ENCODE data around the gene DBN1. TPM values are rescaled to one million over a fixed set of nuclear protein-coding genes. Genes with fewer than 3 reads are reported as not detected.

Gene DBN1
- total RNA-seq, 2 donors from 2014 or later, result 9.3 to 18.8 TPM

GRCh38 chr5:177447611-177448243 lies 25.7 kb downstream of the DBN1 start:
- Histone ChIP-seq H3K9ac (ENCODE audit: low read depth in 2 of 2, low read length in 2 of 2) (no peak overlapping the region), H3K36me3 (no peaks in the 10 kb centered on the region), H3K4me3 (no peak overlapping the region), H3K4me1 (peaks cover 8% of the 10 kb centered on the region), H3K27ac (no peak overlapping the region), H3K27me3 (no peaks in the 10 kb centered on the region), H3K9me3 (no peaks in the 10 kb centered on the region)
- intact Hi-C loops (cut with DNase I), result no loop called here
- peak; percentile 54 for DNase-seq
- TF ChIP-seq, protein P1, sequence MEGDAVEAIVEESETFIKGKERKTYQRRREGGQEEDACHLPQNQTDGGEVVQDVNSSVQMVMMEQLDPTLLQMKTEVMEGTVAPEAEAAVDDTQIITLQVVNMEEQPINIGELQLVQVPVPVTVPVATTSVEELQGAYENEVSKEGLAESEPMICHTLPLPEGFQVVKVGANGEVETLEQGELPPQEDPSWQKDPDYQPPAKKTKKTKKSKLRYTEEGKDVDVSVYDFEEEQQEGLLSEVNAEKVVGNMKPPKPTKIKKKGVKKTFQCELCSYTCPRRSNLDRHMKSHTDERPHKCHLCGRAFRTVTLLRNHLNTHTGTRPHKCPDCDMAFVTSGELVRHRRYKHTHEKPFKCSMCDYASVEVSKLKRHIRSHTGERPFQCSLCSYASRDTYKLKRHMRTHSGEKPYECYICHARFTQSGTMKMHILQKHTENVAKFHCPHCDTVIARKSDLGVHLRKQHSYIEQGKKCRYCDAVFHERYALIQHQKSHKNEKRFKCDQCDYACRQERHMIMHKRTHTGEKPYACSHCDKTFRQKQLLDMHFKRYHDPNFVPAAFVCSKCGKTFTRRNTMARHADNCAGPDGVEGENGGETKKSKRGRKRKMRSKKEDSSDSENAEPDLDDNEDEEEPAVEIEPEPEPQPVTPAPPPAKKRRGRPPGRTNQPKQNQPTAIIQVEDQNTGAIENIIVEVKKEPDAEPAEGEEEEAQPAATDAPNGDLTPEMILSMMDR (IDR thresholded peaks at IDR 0.05), result no peak

DNA sequence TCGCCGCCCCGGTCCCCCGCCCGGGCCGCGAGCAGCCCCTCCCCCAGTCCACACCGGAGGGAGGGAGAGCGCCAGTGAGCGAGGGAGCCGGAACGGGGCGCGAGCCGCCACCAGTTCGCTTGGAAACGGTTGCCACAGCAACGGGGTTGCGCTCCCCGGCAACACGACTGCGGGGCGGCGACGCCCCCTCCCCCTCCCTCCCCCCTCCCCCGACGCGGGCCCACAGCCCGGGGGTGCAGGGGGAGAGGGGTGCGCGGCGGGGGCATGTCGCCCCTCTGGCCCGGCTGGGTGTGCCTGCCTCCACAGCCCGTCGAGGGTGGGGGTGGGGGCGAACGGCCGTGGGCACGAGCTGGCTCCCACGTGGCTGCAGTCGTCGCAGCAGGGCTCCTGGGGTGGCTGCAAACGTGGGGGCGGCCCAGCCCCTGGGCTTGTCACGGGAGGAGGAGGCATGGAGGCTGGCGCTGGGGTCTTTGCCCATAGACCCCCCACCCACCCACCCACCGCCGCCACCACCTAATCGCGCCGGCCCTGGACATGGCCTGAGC lies 26.3 kb downstream of the DBN1 start:
- H3K4me1 ChIP-seq, result peaks cover 8% of the 10 kb centered on the region
- H3K4me3 ChIP-seq, result peak overlapping the region; percentile 62
- DNase-seq, result peak; percentile 65
- TF ChIP-seq, protein P1 (IDR thresholded peaks at IDR 0.05), result no peak
- H3K9ac ChIP-seq (ENCODE audit: low read depth in 2 of 2, low read length in 2 of 2), result peak overlapping the region in 1 of 2 donors; percentile 54
- no peaks in the 10 kb centered on the region for H3K27me3 ChIP-seq
- intact Hi-C loops (cut with DNase I), result no loop called here
- no peak overlapping the region for H3K27ac ChIP-seq
- no peaks in the 10 kb centered on the region for H3K9me3 ChIP-seq
- H3K36me3 ChIP-seq, result no peaks in the 10 kb centered on the region

GRCh38 chr5:177446200-177447065 lies 27.0 kb downstream of the DBN1 start, which contains the start of gene PRR7:
TSS of gene PRR7 (plus strand) at chr5:177446814. CDS start at chr5:177455068, 8,254 bp downstream.
- intact Hi-C loops (cut with DNase I), result no loop called here
- DNase-seq, result peak; percentile 53
- Histone ChIP-seq H3K4me3 (peak within 1 kb of the TSS; percentile 62), H3K4me1 (peaks cover 8% of the 10 kb centered on the region), H3K27me3 (no peaks in the 10 kb centered on the region), H3K9ac (ENCODE audit: low read depth in 2 of 2, low read length in 2 of 2) (peak within 1 kb of the TSS; percentile 54 to 64), H3K27ac (no peak within 1 kb of the TSS), H3K9me3 (no peaks in the 10 kb centered on the region), H3K36me3 (no peaks in the 10 kb centered on the region)
- TF ChIP-seq, protein P1 (IDR thresholded peaks at IDR 0.05), result no peak

DNA sequence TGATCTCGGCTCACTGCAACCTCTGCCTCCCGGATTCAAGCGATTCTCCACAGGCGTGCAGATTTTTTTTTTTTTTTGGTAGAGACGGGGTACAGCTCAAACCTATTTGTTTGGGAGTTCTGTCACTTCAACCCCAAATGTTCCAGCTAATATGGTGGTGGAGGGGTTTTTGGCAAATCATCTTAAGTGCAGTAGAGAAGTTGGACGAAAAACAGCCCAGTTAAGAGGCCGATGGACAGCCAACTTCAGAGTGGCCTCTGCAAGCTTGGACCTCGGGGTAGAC lies 27.6 kb downstream of the DBN1 start:
- H3K4me1 ChIP-seq, result peaks cover 8% of the 10 kb centered on the region
- peak overlapping the region; percentile 62 for H3K4me3 ChIP-seq
- no peaks in the 10 kb centered on the region for H3K9me3 ChIP-seq
- TF ChIP-seq, protein P1 (IDR thresholded peaks at IDR 0.05), result no peak
- peak overlapping the region; percentile 54 to 64 for H3K9ac ChIP-seq (ENCODE audit: low read depth in 2 of 2, low read length in 2 of 2)
- no peaks in the 10 kb centered on the region for H3K36me3 ChIP-seq
- DNase-seq, result no peak
- intact Hi-C loops (cut with DNase I), result no loop called here
- no peak overlapping the region for H3K27ac ChIP-seq
- H3K27me3 ChIP-seq, result no peaks in the 10 kb centered on the region

DNA sequence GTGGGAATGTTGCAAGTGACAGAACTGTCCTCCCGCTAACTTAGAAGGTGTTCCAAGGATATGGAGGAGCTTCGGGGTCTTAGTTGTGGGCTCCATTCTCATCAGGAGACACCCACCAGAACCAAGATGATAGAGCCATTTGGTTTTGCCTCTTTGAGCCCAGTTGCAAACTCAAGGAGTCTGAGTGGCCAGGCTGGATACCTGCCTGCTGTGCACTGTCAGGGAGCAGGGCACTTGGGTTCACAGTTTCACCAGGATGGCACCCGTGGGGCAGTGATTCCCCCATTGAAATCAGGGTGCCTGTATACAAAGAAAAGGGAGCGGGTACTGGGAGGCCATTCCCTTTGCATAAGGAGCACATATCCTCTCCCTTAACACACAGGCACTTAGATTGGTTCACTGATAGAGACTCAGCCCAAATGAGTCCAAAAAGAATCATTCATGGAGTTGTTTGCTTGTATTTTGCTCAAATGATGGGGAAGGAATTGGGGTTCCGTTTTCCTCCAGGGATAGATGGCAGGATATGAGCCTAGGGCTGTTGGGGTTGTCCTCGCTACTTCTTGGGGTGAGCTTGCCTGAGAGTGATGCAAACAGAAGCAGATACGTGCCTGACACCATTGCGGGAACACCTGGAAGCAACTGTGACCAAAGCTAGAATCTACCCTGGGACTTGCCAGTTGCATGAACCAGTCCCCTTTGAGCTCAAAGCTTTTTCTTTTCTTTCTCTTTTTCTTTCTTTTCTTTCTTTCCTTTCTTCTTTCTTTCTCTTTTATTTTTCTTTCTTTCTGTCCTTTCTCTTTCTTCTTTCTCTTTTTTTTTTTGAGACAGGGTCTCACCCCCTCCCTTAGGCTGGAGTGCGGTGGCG lies 28.1 kb downstream of the DBN1 start:
- H3K4me1 ChIP-seq, result peaks cover 8% of the 10 kb centered on the region
- H3K27me3 ChIP-seq, result no peaks in the 10 kb centered on the region
- no peak for DNase-seq
- no peak overlapping the region for H3K4me3 ChIP-seq
- no peaks in the 10 kb centered on the region for H3K9me3 ChIP-seq
- TF ChIP-seq, protein P1 (IDR thresholded peaks at IDR 0.05), result no peak
- no peak overlapping the region for H3K27ac ChIP-seq
- intact Hi-C loops (cut with DNase I), result no loop called here
- H3K9ac ChIP-seq (ENCODE audit: low read depth in 2 of 2, low read length in 2 of 2), result peak overlapping the region in 1 of 2 donors; percentile 9
- no peaks in the 10 kb centered on the region for H3K36me3 ChIP-seq
